ENCODE measurements around the gene NEUROG1.

DNA sequence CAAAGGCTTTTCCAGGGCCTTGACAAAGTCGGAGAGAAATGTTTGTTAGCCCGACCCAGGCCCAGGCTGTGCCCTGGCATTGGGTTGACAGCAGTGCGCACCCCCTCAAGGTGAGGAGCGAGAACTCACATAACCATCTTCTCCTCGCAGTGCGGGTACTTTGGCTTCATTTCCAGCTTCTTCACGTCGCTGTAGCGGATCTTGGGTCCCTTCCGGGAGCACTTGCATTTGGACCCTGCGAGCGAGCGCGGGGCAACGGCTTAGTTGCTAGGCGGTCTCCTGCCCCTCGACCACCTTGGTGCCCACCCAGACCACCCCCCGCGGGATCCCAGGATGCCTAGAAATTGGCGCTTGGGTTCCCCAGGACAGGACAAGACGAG is 42.5 kb upstream of the NEUROG1 start:
- TF ChIP-seq SPI1 (IDR thresholded peaks at IDR 0.05; ENCODE audit: low read depth, low read length): no peak
- no peak for TF ChIP-seq POLR2A (IDR thresholded peaks at IDR 0.05; ENCODE audit: low read depth, low read length)
- TF ChIP-seq TAF1 (IDR thresholded peaks at IDR 0.05; ENCODE audit: low read depth, low read length): no peak
- TF ChIP-seq POLR2AphosphoS5 (IDR thresholded peaks at IDR 0.05; ENCODE audit: low read depth, low read length): no peak
- TF ChIP-seq PAX5 (IDR thresholded peaks at IDR 0.05; ENCODE audit: insufficient read depth, low read length, severe bottlenecking): no peak
- no peak for TF ChIP-seq POU2F2 (IDR thresholded peaks at IDR 0.05; ENCODE audit: low read depth, low read length)
